T-helper 2 cell (primary cell): ENCODE measurements around the gene FOLR2.

Source experiments
- DNase-seq, 5 experiments: peaks; one replicate each; pipeline versions ENCODE4 v3.0.0 to v3.0.0-alpha.2; 2012 to 2022

The FOLR2 gene

DNA sequence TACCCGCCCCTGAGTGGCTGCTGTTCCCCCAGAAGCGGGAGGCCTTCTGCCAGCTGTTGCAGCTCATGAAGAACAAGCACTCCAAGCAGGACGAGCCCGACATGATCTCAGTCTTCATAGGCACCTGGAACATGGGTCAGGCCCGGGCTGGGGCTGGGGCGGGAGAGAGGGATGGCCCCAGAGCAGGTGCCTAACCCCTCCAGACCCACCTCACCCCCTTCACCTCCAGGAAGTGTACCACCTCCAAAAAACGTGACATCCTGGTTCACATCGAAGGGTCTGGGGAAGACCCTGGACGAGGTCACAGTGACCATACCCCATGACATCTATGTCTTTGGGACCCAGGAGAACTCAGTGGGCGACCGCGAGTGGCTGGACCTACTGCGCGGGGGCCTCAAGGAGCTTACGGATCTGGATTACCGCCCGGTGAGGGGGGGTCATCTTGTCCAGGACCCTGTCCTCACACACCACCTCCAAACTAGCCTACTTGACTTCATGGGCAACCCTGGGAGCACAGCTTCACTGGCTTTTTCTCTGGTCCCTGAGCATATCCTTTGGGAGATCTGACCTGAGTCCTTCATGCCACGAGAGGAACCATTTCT is 14.3 kb downstream of the FOLR2 start:
- DNase-seq = no peak

- no peak for DNase-seq
Observed at GRCh38 chr11:72231396-72232259, 15.0 kb downstream of the FOLR2 start.

DNA sequence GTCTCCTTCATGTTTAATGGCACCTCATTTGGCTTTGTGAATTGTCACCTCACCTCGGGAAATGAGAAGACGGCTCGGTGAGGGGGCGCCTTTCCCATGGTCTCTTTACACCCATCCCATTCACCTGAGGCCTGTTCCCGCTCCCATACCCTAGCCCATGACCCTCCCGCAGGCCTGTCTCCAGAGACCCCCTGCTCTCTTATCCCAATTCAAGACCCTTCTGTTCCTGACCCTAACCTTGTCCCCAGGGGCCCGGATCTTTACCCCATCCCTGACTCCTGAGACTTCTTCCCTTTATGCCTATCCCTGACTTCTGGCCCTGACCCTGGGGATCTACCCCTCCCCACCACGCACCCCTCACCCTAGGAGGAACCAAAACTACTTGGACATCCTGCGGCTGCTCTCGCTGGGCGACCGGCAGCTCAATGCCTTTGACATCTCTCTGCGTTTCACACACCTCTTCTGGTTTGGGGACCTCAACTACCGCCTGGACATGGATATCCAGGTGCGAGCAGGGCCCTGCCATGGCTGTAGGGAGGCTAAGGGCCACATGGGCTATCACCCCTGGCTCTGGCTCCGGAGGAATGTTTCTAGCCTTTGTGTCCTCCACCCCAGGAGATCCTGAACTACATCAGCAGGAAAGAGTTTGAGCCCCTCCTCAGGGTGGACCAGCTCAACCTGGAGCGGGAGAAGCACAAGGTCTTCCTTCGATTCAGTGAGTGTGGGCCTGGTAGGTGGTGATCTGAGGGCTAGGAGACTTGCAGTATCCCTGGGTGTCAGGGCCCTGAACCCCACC is 15.9 kb downstream of the FOLR2 start:
- no peak for DNase-seq

GRCh38 chr11:72233056-72233772 is 16.6 kb downstream of the FOLR2 start:
- DNase-seq = no peak

DNA sequence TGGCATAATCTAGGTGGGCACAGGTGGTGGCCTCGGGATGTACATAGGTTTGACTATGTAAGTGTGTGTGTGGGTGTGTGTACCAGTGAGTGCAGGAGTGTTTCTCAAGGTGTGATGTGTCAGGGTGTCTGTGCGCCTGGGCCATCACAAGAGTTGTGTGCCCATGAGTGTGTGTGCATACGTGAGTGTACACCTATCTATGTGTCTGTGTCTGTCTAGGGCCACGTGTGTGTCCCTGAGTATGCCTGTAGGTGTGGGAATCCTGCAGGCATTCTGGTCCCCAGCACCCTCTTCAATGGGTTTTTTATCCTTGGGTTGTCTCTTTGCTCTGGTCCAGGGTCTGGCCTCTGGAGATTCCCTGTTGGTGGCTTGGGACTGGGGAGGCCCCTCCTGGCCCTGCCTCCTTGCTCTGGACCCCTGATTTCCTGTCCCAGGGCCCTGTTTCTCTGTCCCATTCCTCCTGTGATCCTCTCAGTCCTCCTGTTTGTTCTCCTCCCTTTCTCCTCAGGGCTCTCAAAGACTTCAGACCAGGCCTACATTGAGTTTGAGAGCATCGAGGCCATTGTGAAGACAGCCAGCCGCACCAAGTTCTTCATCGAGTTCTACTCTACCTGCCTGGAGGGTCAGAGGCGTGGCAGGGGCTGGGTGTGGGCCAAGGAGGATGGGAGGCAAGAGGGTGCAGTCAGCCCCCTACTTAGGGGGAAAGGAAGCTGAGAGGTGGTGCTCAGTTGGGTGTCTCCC is 17.3 kb downstream of the FOLR2 start:
- no peak for DNase-seq

- no peak for DNase-seq
Observed at GRCh38 chr11:72234514-72234830, 17.9 kb downstream of the FOLR2 start.

- DNase-seq = no peak
Observed at GRCh38 chr11:72234920-72235319, 18.3 kb downstream of the FOLR2 start.

DNA sequence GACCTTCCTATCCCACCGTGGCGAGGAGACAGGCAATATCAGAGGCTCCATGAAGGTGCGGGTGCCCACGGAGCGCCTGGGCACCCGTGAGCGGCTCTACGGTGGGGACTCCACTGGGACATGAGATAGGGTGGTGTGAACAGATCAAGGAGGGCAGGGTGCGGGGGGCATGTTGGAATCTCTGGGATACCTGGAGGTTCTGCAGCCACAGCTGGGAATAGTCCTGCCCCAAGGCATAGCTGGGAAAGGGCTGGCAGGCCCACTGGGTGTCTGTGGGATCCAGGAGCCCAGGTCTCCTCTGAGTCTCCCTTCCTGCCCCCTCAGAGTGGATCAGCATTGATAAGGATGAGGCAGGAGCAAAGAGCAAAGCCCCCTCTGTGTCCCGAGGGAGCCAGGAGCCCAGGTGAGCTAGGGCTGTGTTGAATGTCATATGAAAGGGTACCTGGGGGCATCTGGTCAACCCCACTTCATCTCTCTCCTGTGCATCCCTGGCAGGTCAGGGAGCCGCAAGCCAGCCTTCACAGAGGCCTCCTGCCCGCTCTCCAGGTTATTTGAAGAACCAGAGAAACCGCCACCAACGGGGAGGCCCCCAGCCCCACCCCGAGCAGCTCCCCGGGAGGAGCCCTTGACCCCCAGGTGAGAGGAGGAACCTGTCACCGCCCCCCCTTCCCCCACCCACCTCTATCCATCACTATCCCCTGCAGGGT is 18.9 kb downstream of the FOLR2 start:
- no peak for DNase-seq

GRCh38 chr11:72236083-72236697 is 19.6 kb downstream of the FOLR2 start:
- DNase-seq = no peak

DNA sequence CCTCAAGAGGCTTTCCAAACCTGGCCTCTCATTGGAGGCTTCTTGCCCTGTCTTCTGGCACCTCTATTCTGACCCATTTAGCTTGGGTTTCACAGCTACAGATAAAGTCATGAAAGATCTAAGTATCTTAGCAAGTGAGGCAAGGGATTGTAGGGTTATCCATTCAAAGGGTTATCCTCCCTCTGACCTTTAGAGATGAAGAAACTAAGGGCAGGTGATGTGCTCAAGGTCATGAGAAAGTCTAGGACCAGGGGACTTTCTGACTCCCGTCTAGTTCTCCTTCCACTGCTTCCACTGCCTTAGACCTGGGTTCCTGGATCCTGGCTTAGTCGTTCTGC is 20.1 kb downstream of the FOLR2 start:
- DNase-seq = no peak

DNA sequence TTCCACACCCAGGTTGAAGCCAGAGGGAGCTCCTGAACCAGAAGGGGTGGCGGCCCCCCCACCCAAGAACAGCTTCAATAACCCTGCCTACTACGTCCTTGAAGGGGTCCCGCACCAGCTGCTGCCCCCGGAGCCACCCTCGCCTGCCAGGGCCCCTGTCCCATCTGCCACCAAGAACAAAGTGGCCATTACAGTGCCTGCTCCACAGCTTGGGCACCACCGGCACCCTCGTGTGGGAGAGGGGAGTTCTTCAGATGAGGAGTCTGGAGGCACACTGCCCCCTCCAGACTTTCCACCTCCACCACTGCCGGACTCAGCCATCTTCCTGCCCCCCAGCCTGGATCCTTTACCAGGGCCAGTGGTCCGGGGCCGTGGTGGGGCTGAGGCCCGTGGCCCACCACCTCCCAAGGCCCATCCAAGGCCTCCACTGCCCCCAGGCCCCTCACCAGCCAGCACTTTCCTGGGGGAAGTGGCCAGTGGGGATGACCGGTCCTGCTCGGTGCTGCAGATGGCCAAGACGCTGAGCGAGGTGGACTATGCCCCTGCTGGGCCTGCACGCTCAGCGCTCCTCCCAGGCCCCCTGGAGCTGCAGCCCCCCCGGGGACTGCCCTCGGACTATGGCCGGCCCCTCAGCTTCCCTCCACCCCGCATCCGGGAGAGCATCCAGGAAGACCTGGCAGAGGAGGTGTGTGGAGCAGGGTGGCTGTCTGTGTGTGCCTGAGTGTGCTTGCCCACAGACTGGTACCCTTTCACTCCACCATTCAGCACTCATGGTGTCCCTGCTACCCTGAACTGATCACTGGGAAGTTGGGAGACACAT is 20.7 kb downstream of the FOLR2 start:
- no peak for DNase-seq

- peak in 4 of 5 experiments; percentile 11 to 69 (median 26) for DNase-seq
Observed at GRCh38 chr11:72238040-72238450, 21.5 kb downstream of the FOLR2 start.

GRCh38 chr11:72238492-72239312 is 22.1 kb downstream of the FOLR2 start:
- no peak for DNase-seq

DNA sequence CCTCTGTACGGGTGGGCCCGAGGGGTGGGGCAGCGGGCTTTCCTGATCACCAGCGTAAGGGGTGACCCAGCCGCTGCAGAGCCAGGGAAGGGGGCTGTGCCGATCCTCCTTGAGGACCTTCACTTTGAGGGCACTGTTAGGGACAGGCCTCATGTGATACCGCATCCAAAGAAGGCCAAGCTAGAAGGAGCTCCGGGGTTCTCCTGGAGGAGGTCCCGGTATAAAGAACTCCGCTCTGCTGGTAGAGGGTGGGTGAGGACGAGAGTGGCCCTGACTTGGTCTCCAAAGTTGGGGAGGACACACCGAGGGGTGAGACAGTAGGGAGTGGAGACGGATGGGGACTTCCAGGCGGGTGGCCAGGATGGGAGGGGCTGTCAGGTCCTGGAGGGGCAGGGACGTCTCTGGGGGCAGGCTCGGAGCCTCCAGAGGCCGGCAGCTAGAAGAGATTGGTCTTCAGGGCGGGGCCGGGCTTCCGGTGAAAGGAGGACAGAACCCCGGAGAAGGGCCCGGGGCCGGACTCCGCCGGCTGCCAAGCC is 22.8 kb downstream of the FOLR2 start:
- DNase-seq = no peak

GRCh38 chr11:72239849-72240460 is 23.4 kb downstream of the FOLR2 start:
- no peak for DNase-seq

GRCh38 chr11:72240461-72241290 is 24.1 kb downstream of the FOLR2 start:
- no peak for DNase-seq

DNA sequence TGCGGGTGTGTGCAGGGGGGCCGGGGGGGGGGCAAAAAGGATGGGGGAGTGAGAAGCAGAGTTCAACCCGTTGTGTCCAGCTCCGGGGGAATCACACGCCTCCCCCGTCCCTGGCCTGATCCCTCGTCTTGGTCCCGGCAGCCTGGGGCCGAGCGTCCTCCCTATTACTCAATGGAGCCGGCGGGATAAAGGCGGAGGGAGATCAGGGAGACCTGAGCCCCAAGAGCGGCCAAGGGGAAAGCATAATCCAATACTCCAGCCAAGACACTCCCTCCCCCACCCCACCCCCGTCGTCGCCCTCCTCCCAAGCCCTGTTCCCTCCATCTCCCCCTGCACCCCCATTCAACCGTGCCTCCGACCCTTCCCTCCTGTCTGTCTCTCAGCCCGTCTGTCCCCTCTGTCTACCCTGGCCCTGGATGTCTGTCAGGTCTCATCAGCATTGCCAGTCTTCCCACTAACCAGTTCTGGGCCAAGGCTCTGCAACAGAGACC is 24.7 kb downstream of the FOLR2 start:
- DNase-seq = no peak

- no peak for DNase-seq
Observed at GRCh38 chr11:72242141-72242540, 25.5 kb downstream of the FOLR2 start.
